Fibroblast of skin of back (primary cell): ENCODE measurements around the gene IL1RAPL1.

Source experiments
- DNase-seq: peaks from one replicate; pipeline ENCODE4 v3.0.0-alpha.2; 2013

The IL1RAPL1 gene

GRCh38 chrX:29545878-29546277 is 958.6 kb downstream of the IL1RAPL1 start:
- DNase-seq, result no peak

- DNase-seq, result no peak
Measured at GRCh38 chrX:29547877-29548276, 960.6 kb downstream of the IL1RAPL1 start.

- no peak for DNase-seq
Measured at GRCh38 chrX:29553542-29553941, 966.3 kb downstream of the IL1RAPL1 start.

- DNase-seq, result no peak
Measured at GRCh38 chrX:29555465-29556091, 968.3 kb downstream of the IL1RAPL1 start.

GRCh38 chrX:29560065-29560464 is 972.8 kb downstream of the IL1RAPL1 start:
- no peak for DNase-seq

- DNase-seq, result no peak
Measured at GRCh38 chrX:29561417-29561816, 974.2 kb downstream of the IL1RAPL1 start.

- DNase-seq, result no peak
Measured at GRCh38 chrX:29580560-29580959, 993.3 kb downstream of the IL1RAPL1 start.

GRCh38 chrX:29581223-29581622 is 994.0 kb downstream of the IL1RAPL1 start:
- no peak for DNase-seq

- no peak for DNase-seq
Measured at GRCh38 chrX:29587107-29587506, 999.9 kb downstream of the IL1RAPL1 start.

GRCh38 chrX:29590921-29591320 is 1003.7 kb downstream of the IL1RAPL1 start:
- no peak for DNase-seq

GRCh38 chrX:29604381-29604780 is 1017.1 kb downstream of the IL1RAPL1 start:
- DNase-seq, result no peak

- peak; percentile 70 for DNase-seq
Measured at GRCh38 chrX:29617276-29617675, 1030.0 kb downstream of the IL1RAPL1 start.

- DNase-seq, result no peak
Measured at GRCh38 chrX:29617725-29618124, 1030.5 kb downstream of the IL1RAPL1 start.

- no peak for DNase-seq
Measured at GRCh38 chrX:29627833-29628232, 1040.6 kb downstream of the IL1RAPL1 start.

GRCh38 chrX:29634516-29634915 is 1047.3 kb downstream of the IL1RAPL1 start:
- DNase-seq, result no peak

GRCh38 chrX:29636331-29636730 is 1049.1 kb downstream of the IL1RAPL1 start:
- no peak for DNase-seq

GRCh38 chrX:29640106-29640505 is 1052.9 kb downstream of the IL1RAPL1 start:
- DNase-seq, result no peak

GRCh38 chrX:29641461-29641860 is 1054.2 kb downstream of the IL1RAPL1 start:
- DNase-seq, result no peak

GRCh38 chrX:29643181-29643580 is 1055.9 kb downstream of the IL1RAPL1 start:
- DNase-seq, result no peak

- DNase-seq, result no peak
Measured at GRCh38 chrX:29648161-29648560, 1060.9 kb downstream of the IL1RAPL1 start.

- peak; percentile 52 for DNase-seq
Measured at GRCh38 chrX:29652484-29652883, 1065.2 kb downstream of the IL1RAPL1 start.

- DNase-seq, result no peak
Measured at GRCh38 chrX:29653721-29654120, 1066.5 kb downstream of the IL1RAPL1 start.

GRCh38 chrX:29659911-29660310 is 1072.7 kb downstream of the IL1RAPL1 start:
- DNase-seq, result no peak

GRCh38 chrX:29661290-29661689 is 1074.0 kb downstream of the IL1RAPL1 start:
- DNase-seq, result peak; percentile 82

- DNase-seq, result peak; percentile 65
Measured at GRCh38 chrX:29662101-29662500, 1074.9 kb downstream of the IL1RAPL1 start.
